ENCODE data around the gene KCNT2.

The KCNT2 gene

GRCh38 chr1:196442366-196442765 lies 165.9 kb downstream of the KCNT2 start:
- DNase-seq: no peak

DNA sequence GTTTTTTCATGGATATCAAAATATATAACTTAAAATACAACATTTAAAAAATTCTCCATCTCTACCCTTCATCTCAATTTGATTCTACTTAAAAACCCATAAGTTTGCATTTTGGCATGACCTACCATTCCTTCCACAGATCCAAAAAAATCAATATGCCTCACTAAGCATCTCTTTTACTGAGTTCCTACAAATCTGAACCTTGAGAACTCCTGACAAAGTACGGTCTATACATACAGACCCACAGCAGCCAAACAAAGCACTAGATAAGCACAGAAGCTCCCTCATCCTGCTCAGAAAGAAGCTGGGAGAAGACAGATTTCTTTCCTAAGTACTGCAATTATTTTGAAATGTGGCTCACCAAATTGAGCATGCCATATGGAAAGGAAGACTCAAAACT lies 167.5 kb downstream of the KCNT2 start:
- DNase-seq: no peak

GRCh38 chr1:196438329-196438728 lies 169.9 kb downstream of the KCNT2 start:
- DNase-seq: no peak

DNA sequence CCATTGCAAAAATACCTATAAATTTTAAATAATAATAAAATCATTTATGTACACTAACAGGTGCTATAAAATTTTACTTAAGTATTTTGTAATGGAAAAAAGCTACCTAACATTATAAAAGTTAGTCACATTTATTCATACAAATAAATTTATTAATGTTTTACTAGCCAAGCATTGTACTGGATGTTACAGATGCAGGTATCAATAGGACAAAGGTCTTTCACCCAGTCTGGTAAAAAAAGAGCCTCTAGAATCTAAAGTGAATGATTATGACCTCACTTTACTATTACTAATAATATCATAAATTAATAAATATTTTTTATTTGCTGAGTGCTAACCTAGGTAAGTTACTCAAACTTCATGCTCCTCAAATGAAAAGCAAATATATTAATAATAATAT lies 170.6 kb downstream of the KCNT2 start:
- DNase-seq: no peak

DNA sequence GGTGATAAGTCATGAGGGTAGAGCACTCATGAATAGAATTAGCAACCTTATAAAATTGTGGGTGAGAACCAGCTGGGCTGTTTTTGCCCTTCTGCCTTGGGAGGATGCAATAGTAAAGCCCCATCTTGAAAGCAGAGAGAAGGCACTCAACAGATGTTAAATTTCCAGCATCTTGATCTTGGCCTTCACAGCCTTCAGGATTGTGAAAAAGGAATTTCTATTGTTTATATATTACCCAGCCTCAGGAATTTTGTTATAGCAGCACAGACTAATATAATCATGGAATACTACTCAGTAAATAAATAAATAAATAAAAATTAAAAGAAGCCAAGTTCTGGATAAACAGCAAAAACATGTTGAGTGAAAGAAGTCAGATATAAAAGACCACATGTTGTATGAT lies 175.2 kb downstream of the KCNT2 start:
- DNase-seq: no peak

DNA sequence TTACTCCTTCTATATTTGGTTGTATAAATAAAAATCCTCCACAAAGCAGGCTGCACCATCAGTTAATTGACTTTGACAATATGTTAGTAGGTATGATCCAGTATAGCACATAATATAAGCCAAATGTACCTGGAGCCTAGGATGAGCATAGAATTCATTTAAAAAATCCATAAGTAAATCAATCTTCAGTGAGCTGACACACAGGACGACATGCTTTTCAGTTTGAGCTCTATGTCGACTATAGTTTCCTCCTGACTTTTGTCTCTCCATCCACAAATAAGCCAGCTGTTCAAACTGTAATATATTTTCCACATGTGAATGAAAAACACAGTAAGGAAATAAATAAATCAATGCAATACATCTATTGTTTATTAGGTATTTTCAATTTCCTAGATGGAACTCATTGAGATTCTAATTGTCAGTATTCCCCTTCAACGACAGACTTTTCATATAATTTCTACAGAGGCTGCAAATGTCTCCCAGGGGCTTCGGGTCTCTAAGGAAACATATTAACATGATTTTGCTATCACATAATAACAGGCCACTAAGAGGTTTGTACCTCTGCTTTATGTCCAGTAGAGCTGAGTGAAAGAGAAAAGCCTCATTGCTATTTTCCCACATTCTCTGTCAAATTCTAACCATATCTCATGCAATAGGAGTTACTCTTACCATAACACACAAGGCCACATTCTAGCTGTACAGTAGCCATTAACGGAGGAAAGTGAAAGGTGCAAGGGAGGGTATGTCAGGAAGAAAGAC lies 180.1 kb downstream of the KCNT2 start:
- DNase-seq: no peak

- no peak for DNase-seq
Measured at GRCh38 chr1:196425513-196425912, 182.7 kb downstream of the KCNT2 start.

DNA sequence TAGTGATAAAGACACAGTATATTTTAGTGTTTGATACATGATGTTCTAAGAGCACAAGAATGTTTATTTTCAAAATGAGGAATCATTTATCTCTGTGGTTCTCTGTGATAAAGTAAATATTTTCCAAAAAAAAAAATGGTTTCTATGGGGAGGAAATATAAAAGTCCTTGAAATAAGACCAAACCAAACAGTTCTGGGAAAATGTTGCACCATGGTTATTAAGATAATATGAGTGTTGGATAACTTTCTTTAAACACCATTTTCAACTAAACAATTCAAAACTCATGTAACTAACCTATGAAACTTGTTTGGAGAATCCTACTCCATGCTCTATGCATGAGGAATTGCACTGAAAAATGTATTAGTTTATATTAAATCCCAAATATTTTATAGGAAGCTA lies 184.6 kb downstream of the KCNT2 start:
- no peak for DNase-seq

- no peak for DNase-seq
Measured at GRCh38 chr1:196418772-196419171, 189.5 kb downstream of the KCNT2 start.

GRCh38 chr1:196415978-196416377 lies 192.3 kb downstream of the KCNT2 start:
- DNase-seq: no peak

DNA sequence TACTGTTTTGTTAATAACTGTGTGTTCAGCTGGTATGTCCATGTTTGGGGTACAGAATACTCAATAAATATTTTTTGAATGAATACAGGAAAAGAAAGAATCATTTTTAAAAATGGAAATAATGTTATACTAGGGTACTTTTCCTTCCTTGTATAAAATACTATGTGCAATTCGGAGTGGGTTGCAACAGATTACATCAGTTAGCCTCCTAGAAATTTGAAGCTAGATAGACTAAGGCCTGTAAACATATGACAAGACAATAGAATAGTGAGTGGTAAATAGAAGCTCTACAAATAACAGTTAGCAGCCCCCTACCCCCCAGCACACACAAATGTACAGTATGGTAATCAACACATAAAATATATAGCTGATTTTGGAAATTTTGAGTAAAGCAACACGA lies 195.9 kb downstream of the KCNT2 start:
- no peak for DNase-seq

DNA sequence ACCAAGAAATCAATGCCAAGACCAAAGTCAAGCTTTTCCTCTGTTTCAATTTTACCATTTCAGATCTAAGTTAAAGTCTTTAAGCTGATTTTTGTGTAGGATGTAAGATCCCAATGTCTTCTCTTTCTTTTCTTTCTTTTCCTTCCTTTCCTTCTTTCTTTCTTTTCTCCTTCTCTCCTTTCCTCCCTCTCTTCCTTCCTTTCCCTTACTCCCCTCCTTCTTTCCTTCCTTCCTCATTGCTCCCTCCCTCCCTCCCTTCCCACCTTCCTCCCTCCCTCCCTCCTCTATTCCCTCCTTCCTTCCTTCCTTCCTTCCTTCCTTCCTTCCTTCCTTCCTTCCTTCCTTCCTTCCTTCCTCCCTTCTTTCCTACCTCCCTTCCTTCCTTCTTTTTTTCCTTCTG lies 197.5 kb downstream of the KCNT2 start:
- no peak for DNase-seq

- DNase-seq: no peak
Measured at GRCh38 chr1:196409586-196409985, 198.7 kb downstream of the KCNT2 start.

GRCh38 chr1:196407358-196408051 lies 200.7 kb downstream of the KCNT2 start:
- DNase-seq: no peak

DNA sequence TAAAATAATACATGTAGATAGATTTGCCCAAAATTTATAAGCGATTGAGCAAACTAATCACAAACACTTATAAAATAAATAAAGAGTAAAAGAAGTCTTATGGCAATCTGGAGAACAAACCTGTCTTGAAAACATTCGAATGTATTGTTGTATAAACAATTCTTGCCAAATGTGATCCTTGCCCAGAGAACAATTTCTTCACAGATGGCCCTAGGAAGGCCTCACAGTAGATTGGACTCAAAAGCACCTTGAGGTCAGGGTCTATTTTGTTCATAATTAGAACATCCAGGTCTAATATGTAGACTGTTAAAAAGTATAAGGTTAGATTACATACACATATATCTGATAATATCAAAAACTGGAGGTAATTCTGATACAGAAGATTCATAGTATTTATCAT lies 202.4 kb downstream of the KCNT2 start:
- DNase-seq: no peak

GRCh38 chr1:196403803-196404690 lies 204.2 kb downstream of the KCNT2 start:
- no peak for DNase-seq

GRCh38 chr1:196401891-196402290 lies 206.3 kb downstream of the KCNT2 start:
- DNase-seq: no peak

GRCh38 chr1:196401452-196401833 lies 206.8 kb downstream of the KCNT2 start:
- DNase-seq: no peak

- DNase-seq: no peak
Measured at GRCh38 chr1:196400478-196401451, 207.5 kb downstream of the KCNT2 start.

GRCh38 chr1:196399713-196400112 lies 208.5 kb downstream of the KCNT2 start:
- no peak for DNase-seq

- DNase-seq: no peak
Measured at GRCh38 chr1:196393742-196394141, 214.5 kb downstream of the KCNT2 start.

DNA sequence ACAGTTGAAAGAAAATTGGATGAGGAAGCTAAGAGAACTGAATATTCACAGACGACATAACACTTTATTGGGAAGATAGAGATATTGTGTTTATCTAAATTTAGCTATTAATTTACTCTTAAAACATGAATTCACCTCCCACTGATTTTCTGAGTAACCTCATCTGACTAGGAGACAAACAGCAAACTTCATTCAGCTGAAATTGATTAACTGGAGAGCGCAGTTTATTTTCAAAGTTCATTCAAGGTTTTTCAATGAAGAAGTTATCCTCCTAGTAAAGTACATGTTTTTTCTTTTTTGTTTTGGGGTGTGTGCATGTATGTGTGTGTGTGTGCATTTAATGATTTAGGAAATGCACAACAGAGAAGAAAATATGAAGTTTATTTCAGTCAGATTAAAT lies 215.0 kb downstream of the KCNT2 start:
- DNase-seq: no peak

All from DMS79 (cell line).